Stimulated activated CD4-positive, alpha-beta T cell treated with anti-CD3 and anti-CD28 coated beads, Interleukin-1b, Interleukin-23, amount 100 ng/mL, for 1 hour (primary cell): ENCODE data around the gene SFT2D3.

ENCODE experiments used
- DNase-seq, 2 donors: peaks; one replicate each; pipeline ENCODE4 v3.0.0-alpha.2; 2020; ENCODE audit warnings: low read depth in 2 of 2

Gene SFT2D3

DNA sequence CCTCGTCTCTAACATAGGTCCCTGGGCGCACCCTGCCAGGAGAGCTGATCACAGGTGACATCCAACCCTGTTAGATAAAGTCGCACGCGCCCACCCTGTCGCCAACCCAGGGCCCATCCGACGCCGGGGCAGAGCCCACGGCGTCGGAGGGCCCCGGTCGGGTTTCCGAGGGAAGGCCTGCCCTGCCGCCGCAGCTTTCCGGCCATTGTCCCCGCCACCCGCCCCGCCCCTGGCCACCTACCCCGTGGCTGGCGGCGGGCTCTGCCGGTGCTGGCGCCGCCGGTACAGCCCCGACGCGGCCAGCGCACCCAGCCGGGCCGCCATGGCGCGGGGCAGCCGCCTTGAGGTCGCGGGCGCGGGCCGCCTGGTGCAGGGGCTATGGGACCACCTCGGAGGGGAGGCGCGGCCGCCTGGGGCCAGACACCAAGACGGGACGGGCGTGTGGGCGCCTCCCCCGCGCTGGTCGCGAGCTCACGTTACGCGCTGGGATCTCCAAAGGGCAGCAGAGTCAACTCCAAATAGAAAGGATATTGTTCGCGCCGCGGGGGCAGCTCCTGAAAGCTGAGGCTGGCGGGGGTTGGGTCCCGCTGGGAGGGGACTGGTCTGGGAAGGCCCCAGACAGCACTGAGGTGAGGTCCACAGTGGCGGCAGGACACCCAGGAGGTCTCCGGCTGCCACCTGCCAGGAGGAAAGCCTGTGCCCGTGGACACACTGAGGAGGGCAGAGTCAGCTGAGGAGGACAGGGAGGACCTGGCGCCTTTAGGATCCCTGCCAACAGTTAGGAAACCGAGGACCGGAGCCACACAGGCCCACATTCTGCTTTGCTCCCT, 37.0 kb upstream of the SFT2D3 start:
- no peak for DNase-seq

DNA sequence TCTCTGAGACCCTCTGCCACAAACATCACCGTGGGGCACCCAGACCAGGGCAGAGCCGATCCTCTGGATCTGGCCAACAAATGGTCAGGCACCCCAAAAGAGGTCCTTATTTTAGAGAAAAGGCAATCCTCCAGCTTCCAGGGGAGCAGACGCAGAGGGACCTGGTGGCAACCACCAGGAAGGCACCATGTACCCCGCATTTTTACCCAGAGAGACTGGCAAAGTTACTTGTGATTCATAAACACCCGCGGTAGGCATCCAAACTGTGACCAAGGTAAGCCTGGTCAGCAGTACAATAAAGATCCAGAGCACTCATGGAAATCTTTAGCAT, 36.4 kb upstream of the SFT2D3 start:
- no peak for DNase-seq

- no peak for DNase-seq
Measured at GRCh38 chr2:127665267-127665893, 35.9 kb upstream of the SFT2D3 start.

DNA sequence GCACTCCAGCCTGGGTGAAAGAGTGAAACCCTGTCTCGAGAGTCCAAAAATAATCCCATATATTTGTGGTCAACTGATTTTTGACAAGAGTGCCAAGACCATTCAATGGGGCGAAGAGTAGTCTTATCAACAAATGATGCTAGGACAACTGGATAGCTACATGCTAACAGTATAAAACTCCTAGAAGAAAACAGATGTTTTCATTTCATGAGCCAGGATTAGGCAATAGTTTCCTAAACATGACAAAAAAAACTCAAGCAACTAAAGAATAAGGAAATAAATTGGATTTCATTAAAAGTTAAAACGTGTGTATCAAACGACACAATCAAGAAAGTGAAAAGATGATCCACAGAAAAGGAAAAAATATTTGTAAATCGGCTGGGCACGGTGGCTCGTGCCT, 32.2 kb upstream of the SFT2D3 start:
- DNase-seq = no peak

GRCh38 chr2:127670055-127670956, 31.0 kb upstream of the SFT2D3 start:
- DNase-seq = no peak

DNA sequence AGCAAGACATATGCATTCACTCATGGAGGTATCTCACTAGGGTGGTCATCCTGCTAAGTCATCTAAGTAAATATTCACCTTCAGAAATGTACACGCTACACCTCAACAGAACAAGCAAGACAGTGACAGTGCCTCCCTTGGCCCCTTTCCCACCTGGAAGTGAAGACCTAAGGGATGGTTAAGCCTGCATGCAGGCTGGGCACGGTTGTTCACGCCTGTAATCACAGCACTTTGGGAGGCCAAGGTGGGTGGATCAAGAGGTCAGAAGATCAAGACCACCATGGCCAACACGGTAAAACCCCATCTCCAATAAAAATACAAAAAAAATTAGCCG, 30.4 kb upstream of the SFT2D3 start:
- no peak for DNase-seq

DNA sequence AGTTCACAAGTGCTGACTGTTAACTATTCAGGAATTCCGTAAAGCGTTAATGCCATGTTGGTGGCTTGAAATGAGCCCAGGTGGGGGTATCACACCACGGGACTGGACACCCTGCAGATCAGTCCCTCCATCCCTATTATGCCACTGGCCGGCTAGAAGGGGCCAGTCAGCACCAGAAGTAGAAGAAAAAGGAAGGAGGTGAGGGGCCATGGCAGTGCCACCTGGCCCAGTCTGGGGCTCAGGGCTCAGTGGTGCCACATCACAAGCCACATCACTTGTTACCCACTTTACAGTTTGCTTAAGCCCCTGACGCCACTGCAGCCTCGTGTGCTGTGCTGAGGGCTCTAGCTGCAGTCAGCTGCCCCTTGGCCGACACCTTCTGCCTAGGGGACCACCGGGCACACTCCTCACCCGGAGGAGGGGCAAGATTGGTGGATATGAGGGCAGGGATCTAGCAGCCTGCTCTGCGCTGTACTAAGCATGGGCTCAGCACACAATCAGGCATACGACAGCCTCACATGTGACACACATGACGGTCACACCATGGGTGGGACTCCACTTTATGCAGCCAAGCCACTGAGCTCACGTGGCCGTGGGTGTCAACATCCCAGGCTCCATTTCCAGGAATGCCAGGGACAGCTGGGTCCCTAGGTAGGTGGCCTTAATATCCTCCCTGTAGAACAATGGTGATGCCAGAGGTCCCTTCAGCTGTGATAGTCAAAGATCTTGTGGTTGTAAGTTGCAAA, 29.6 kb upstream of the SFT2D3 start:
- DNase-seq = no peak

DNA sequence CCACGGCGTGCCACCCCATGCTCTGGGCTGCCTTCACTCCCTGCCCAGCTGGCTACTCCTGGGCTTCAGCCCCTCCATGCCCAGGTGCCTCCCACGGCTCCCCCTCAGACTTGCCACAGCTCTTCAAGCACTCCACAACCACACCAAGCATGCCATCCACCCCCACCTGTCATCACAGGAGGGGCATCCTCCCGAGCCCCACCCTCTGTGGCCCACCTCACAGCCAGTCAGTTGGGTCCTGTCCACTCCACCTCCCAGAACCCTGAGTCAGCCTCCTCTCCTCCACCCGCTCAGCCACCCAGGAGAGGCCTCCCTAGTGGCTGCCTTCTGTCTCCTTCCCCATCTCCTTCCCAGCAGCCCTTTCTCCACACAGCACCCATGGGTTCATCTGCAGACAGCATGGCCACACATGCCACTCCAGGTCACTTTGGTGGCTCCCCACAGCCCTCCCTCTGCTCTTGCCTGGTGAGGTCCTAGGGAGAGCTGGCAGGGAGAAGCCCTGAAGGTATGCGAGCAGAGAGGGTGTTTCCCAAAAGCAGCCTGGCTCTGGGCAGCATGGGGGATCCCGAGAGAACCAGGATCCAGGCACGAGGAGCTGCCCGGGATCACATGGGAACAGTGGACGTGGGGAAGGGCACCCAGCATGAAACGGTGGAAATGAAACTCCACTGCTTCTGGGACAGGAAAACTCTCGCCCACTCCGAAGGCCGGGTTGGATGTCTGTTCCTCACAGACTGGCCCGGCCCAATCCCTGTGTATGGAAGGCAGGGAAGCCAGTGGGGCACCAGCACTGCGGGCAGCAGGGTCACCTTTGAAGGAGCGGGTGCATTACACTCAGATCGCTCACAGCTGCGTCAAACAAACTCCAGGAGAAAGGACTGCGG, 28.7 kb upstream of the SFT2D3 start:
- DNase-seq = no peak

DNA sequence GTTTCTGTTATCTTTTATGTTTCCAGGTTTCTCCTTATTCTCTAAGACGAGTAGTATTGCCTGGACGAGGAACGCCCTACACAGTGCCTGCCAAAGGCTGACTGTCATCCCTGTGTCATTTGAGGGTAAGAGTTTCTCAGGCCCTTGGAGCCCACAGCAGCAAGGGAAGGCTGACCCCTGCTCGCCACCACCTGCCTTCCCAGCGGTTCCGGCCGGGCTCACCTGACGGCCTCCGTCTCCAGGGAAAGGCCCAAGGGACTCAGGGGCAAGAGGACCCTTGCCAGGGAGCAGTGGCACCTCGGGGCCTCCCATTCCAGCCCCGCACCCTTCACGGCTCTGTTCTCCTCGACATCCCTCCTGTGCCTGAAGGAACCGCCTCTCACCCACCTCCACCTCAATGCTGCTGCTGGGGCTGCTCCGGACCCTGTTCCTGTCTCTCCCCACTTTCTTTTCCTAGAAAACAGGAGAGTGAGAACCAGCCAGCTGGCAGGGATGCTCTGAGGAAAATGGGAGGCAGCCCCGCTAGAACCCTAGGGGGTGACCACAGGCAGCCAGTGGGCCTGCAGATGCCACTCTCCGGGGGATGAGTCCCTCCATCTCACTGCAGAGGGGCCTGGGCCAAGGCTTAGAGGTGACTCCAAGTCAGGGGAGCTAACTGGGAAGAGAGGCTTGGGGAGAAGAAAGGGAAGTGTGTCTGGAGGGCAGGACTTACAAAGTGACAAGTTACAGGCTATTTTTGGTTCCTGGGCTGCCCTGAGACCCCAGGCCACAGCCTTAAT, 27.8 kb upstream of the SFT2D3 start:
- DNase-seq = no peak

GRCh38 chr2:127674241-127675209, 26.8 kb upstream of the SFT2D3 start:
- DNase-seq = no peak

- no peak for DNase-seq
Measured at GRCh38 chr2:127675331-127676261, 25.7 kb upstream of the SFT2D3 start, which contains the start of gene LIMS2. LIMS2 (minus strand) TSS chr2:127675530; CDS start chr2:127675024, 506 bp downstream.

GRCh38 chr2:127676906-127677305, 24.4 kb upstream of the SFT2D3 start:
- no peak for DNase-seq

DNA sequence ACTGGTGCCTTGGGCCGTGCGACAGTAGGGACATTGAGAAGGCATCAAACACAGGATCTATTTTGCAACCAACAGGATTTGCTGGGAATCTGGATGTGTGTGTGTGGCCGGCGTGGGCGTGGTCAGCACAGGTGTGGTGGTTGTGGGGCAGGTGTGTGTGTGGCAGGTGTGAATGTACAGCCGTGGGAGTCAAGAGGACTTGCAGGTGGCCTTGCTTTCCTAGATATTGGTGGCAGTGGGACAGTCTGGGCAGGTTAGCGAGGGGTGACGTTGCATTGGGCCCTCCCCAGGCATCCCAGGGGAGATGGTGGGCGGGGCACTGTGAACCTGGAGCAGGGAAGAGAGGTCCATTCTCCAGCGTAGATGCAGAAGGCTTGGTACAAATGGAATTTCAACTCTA, 22.8 kb upstream of the SFT2D3 start:
- no peak for DNase-seq

- no peak for DNase-seq
Measured at GRCh38 chr2:127678991-127679390, 22.3 kb upstream of the SFT2D3 start.

- no peak for DNase-seq
Measured at GRCh38 chr2:127679680-127680361, 21.5 kb upstream of the SFT2D3 start.

- DNase-seq = no peak
Measured at GRCh38 chr2:127680706-127681287, 20.5 kb upstream of the SFT2D3 start.

- DNase-seq = no peak
Measured at GRCh38 chr2:127681288-127681804, 20.0 kb upstream of the SFT2D3 start.
